Stimulated activated CD8-positive, alpha-beta memory T cell treated with anti-CD3 and anti-CD28 coated beads, Interleukin-15, amount 100 ng/mL, for 24 hours (primary cell): ENCODE measurements around the gene KRTAP9-8.
"Not testable (repeated sequence)": the region's sequence is repeated elsewhere in the genome, so short reads cannot be mapped to it uniquely, and the experiment has no call there.

Experiments
- DNase-seq: peaks from one replicate; pipeline ENCODE4 v3.0.0-alpha.2; 2020; ENCODE audit warnings: low read depth

KRTAP9-8 gene

GRCh38 chr17:41255381-41256290, 17.8 kb downstream of the KRTAP9-8 start, which contains the start of gene KRTAP9-9:
Gene KRTAP9-9, plus strand, starts transcription at chr17:41255384.
- DNase-seq = not testable (repeated sequence)

GRCh38 chr17:41256291-41256685, 18.5 kb downstream of the KRTAP9-8 start:
- DNase-seq = no peak

GRCh38 chr17:41258406-41258805, 20.6 kb downstream of the KRTAP9-8 start:
- no peak for DNase-seq

- no peak for DNase-seq
Measured at GRCh38 chr17:41263212-41263611, 25.4 kb downstream of the KRTAP9-8 start.

- DNase-seq = no peak
Measured at GRCh38 chr17:41264599-41264998, 26.8 kb downstream of the KRTAP9-8 start.

GRCh38 chr17:41265078-41265477, 27.3 kb downstream of the KRTAP9-8 start, which contains the start of gene KRTAP9-6:
Gene KRTAP9-6, plus strand, starts transcription at chr17:41265378. Its CDS starts 0 bp downstream, at chr17:41265378.
- no peak for DNase-seq

GRCh38 chr17:41267711-41268110, 29.9 kb downstream of the KRTAP9-8 start:
- DNase-seq = no peak

- DNase-seq = not testable (repeated sequence)
Measured at GRCh38 chr17:41271323-41271722, 33.5 kb downstream of the KRTAP9-8 start.

- no peak for DNase-seq
Measured at GRCh38 chr17:41271858-41272257, 34.1 kb downstream of the KRTAP9-8 start.

GRCh38 chr17:41275648-41276190, 37.9 kb downstream of the KRTAP9-8 start, which contains the start of gene KRTAP9-7:
Gene KRTAP9-7, plus strand, starts transcription at chr17:41275698. Its CDS starts 0 bp downstream, at chr17:41275698.
- not testable (repeated sequence) for DNase-seq

GRCh38 chr17:41278176-41278955, 40.6 kb downstream of the KRTAP9-8 start:
- DNase-seq = no peak

- no peak for DNase-seq
Measured at GRCh38 chr17:41284043-41284442, 46.2 kb downstream of the KRTAP9-8 start.

- DNase-seq = no peak
Measured at GRCh38 chr17:41284546-41284945, 46.7 kb downstream of the KRTAP9-8 start.

GRCh38 chr17:41287050-41287449, 49.3 kb downstream of the KRTAP9-8 start:
- no peak for DNase-seq
